Hepatocyte (in vitro differentiated cells): ENCODE measurements around the gene ASB2. TPM values are rescaled to one million over a fixed set of nuclear protein-coding genes. Genes with fewer than 3 reads are reported as not detected.

ENCODE experiments used
- DNase-seq: peaks from one replicate; pipeline ENCODE4 v3.0.0-alpha.2; 2016; ENCODE audit warnings: low spot score
- H2AFZ ChIP-seq: fragments of 200-600 bp; sonication (generic); 2 replicates; pipeline ENCODE4 v1.6.0; 2016; ENCODE audit warnings: antibody characterized with exemption, mild to moderate bottlenecking
- H3K27ac ChIP-seq: fragments of 200-600 bp; sonication (generic); 2 replicates; pipeline ENCODE4 v1.5.1; 2016; ENCODE audit warnings: mild to moderate bottlenecking
- H3K27me3 ChIP-seq: fragments of 200-600 bp; sonication (generic); 2 replicates; pipeline ENCODE4 v1.6.1; 2016
- H3K36me3 ChIP-seq: fragments of 200-600 bp; sonication (generic); replicated peaks from 2 replicates; pipeline ENCODE4 v1.5.1; 2016; ENCODE audit warnings: low read depth; ENCODE audit not compliant: insufficient read depth
- H3K4me1 ChIP-seq: fragments of 200-600 bp; sonication (generic); 2 replicates; pipeline ENCODE4 v1.5.1; 2016; ENCODE audit warnings: mild to moderate bottlenecking, moderate library complexity; ENCODE audit not compliant: insufficient read depth
- H3K4me2 ChIP-seq: fragments of 200-600 bp; sonication (generic); 2 replicates; pipeline ENCODE4 v1.6.0; 2016
- H3K4me3 ChIP-seq: fragments of 200-600 bp; sonication (generic); 2 replicates; pipeline ENCODE4 v1.5.1; 2016; ENCODE audit warnings: mild to moderate bottlenecking
- H3K79me2 ChIP-seq: fragments of 200-600 bp; sonication (generic); 2 replicates; pipeline ENCODE4 v1.6.0; 2017; ENCODE audit warnings: mild to moderate bottlenecking
- H3K9me2 ChIP-seq: fragments of 200-600 bp; sonication (generic); replicated peaks from 2 replicates; pipeline ENCODE4 v1.6.0; 2017; ENCODE audit warnings: mild to moderate bottlenecking; ENCODE audit not compliant: insufficient read depth
- H3K9me3 ChIP-seq: fragments of 200-600 bp; sonication (generic); 2 replicates; pipeline ENCODE4 v1.5.1; 2016; ENCODE audit warnings: low read depth, mild to moderate bottlenecking
- H4K20me1 ChIP-seq: fragments of 200-600 bp; sonication (generic); 2 replicates; pipeline ENCODE4 v1.6.0; 2016; ENCODE audit warnings: mild to moderate bottlenecking; ENCODE audit not compliant: insufficient read depth, poor library complexity, severe bottlenecking
- EZH2 ChIP-seq: fragments of 200-600 bp; sonication (generic); IDR thresholded peaks from 2 replicates; pipeline ENCODE4 v1.6.1; 2016; ENCODE audit warnings: antibody characterized with exemption, mild to moderate bottlenecking, borderline replicate concordance
- EZH2phosphoT487 ChIP-seq: fragments of 200-600 bp; sonication (generic); IDR thresholded peaks from one replicate; pipeline ENCODE4 v1.6.1; 2018; ENCODE audit warnings: antibody characterized with exemption, mild to moderate bottlenecking, low read depth, moderate library complexity; ENCODE audit not compliant: unreplicated experiment, severe bottlenecking
- WGBS: methylation state at CpG from one replicate; pipeline ENCODE4 v1.1.6; 2016; ENCODE audit warnings: low lambda C conversion rate; ENCODE audit errors: missing lambda C conversion rate; 5-methylcytosine and 5-hydroxymethylcytosine counted together
- polyA plus RNA-seq: library from polyadenylated mRNA; unstranded; fragments of >200 nt; fragmentation: Nextera tagmentation; extraction: Ambion mirVana; gene quantifications from 2 replicates; pipeline ENCODE4 v1.2.1, GENCODE V29; 2016
- total RNA-seq: library from RNA; depleted of rRNA; stranded (reverse); fragments of >200 nt; gene quantifications from 2 replicates; pipeline ENCODE4 v1.2.3, GENCODE V29; 2014
- TF ChIP-seq, protein P1 (sequence below): fragments of 200-600 bp; sonication (generic); IDR thresholded peaks from 2 replicates; pipeline ENCODE4 v1.5.1; 2016; ENCODE audit warnings: antibody characterized with exemption, mild to moderate bottlenecking; ENCODE audit not compliant: poor library complexity

Gene ASB2
- total and polyA plus RNA-seq, 2 experiments from 2014 or later = 0.27 to 0.53 TPM

DNA sequence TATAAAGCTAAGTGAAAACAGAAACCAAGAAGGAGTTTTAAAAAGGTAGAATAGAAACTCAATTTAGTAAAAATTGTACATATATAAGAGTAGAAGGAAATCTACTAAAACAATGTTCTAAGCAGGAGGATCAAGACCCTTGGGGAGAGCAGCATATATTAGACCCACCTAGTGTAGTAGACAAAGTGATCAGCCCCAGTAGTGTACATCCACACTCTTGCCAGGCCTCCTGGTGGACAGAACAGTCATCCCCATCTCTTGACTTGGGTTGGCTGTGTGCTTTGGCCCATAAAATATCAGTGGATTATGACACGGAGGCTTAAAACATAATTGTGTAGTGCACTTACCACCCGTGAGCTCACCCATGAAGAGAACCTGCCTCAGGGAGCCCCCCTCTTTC, 38.9 kb upstream of the ASB2 start:
- H3K4me2 ChIP-seq = no peak overlapping the region
- no peaks in the 10 kb centered on the region for H3K27me3 ChIP-seq
- H3K9me3 ChIP-seq = no peaks in the 10 kb centered on the region
- WGBS = 87% methylated on average over 2 of the region's 2 CpGs
- no peaks in the 10 kb centered on the region for H4K20me1 ChIP-seq
- no peaks in the 10 kb centered on the region for H3K9me2 ChIP-seq
- H3K27ac ChIP-seq = no peak overlapping the region
- H3K4me3 ChIP-seq = no peak overlapping the region
- H3K4me1 ChIP-seq = no peaks in the 10 kb centered on the region
- H2AFZ ChIP-seq = no peak overlapping the region
- H3K36me3 ChIP-seq = no peaks in the 10 kb centered on the region
- no peaks in the 10 kb centered on the region for H3K79me2 ChIP-seq
- DNase-seq = no peak
- no peak for TF ChIP-seq EZH2
- TF ChIP-seq EZH2phosphoT487 = no peak
- TF ChIP-seq, protein P1, sequence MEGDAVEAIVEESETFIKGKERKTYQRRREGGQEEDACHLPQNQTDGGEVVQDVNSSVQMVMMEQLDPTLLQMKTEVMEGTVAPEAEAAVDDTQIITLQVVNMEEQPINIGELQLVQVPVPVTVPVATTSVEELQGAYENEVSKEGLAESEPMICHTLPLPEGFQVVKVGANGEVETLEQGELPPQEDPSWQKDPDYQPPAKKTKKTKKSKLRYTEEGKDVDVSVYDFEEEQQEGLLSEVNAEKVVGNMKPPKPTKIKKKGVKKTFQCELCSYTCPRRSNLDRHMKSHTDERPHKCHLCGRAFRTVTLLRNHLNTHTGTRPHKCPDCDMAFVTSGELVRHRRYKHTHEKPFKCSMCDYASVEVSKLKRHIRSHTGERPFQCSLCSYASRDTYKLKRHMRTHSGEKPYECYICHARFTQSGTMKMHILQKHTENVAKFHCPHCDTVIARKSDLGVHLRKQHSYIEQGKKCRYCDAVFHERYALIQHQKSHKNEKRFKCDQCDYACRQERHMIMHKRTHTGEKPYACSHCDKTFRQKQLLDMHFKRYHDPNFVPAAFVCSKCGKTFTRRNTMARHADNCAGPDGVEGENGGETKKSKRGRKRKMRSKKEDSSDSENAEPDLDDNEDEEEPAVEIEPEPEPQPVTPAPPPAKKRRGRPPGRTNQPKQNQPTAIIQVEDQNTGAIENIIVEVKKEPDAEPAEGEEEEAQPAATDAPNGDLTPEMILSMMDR = no peak

DNA sequence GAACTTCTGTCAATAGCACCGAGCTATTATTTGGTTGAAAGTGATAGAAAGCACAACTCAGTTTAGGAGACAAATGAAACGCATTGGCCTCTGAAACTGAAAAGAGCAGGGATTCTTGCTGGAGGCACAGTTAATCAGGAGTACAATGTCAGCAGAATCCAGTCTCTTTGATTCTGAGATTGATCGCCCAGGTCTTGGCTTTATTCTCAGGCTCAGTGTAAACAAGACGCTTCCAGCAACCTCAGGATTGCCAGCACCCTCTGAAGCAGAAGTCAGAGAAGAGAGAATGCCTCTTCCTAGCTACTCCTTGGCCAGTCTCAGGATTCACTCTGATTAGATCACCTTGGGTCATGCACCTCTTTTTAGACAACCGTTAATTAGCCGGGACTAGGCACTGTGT, 38.0 kb upstream of the ASB2 start:
- Histone ChIP-seq H3K36me3 (no peaks in the 10 kb centered on the region), H3K27me3 (no peaks in the 10 kb centered on the region), H3K4me2 (no peak overlapping the region), H3K4me3 (no peak overlapping the region), H3K79me2 (no peaks in the 10 kb centered on the region), H4K20me1 (no peaks in the 10 kb centered on the region), H3K9me3 (no peaks in the 10 kb centered on the region), H3K27ac (no peak overlapping the region), H3K4me1 (no peaks in the 10 kb centered on the region), H2AFZ (no peak overlapping the region), H3K9me2 (no peaks in the 10 kb centered on the region)
- no peak for DNase-seq
- WGBS = 66% methylated on average over 6 of the region's 6 CpGs
- TF ChIP-seq EZH2phosphoT487 (no peak), EZH2 (no peak)
- TF ChIP-seq, protein P1 = no peak

DNA sequence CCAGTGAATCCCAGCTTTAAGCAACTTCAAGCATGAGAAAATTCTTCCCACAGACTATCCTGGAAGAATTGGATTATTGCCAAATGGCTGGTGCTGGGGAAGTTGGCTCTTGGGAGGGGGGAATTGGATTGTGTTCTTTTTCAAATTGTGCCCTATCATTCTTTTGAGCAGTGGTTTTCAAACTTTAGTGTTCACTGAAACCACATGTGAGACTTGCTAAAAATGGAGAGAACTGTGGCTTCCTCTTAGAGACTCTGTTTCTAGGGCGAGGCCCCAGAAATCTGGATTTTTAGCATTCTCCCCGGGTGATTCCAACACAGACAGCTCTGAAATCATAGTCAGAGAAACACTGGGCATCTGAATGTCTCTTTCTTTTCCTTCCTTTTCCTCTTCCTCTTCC, 35.4 kb upstream of the ASB2 start:
- no peak overlapping the region for H3K4me3 ChIP-seq
- no peak overlapping the region for H2AFZ ChIP-seq
- no peaks in the 10 kb centered on the region for H3K9me2 ChIP-seq
- no peaks in the 10 kb centered on the region for H3K36me3 ChIP-seq
- 55% methylated on average over 2 of the region's 2 CpGs for WGBS
- no peak overlapping the region for H3K27ac ChIP-seq
- H3K27me3 ChIP-seq = no peaks in the 10 kb centered on the region
- no peaks in the 10 kb centered on the region for H3K79me2 ChIP-seq
- no peaks in the 10 kb centered on the region for H3K9me3 ChIP-seq
- H4K20me1 ChIP-seq = no peaks in the 10 kb centered on the region
- H3K4me1 ChIP-seq = no peaks in the 10 kb centered on the region
- DNase-seq = no peak
- no peak overlapping the region for H3K4me2 ChIP-seq
- TF ChIP-seq EZH2 (no peak), EZH2phosphoT487 (no peak)
- TF ChIP-seq, protein P1 = no peak

DNA sequence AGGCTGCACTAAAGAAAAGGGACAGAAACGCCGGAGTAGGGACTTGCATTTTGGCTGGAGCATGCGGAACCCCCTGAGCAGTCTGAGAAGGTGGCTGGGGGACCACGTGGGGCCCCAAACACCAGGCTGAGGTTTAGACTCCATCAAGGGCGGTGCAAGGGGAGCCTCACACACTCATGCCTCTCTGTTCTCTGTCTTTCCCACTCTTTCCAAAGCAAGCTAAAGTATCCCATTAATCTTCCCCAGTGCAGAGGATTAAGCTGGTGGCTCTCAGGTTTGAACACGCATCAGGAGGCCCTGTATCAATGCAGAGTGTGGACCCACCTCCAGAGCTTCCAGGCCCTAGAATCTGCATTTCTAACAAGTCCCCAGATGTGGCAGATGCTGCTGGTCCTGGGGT, 34.3 kb upstream of the ASB2 start:
- no peak for TF ChIP-seq EZH2phosphoT487
- TF ChIP-seq EZH2 = no peak
- no peak overlapping the region for H3K4me3 ChIP-seq
- H3K9me2 ChIP-seq = no peaks in the 10 kb centered on the region
- DNase-seq = no peak
- no peak overlapping the region for H3K4me2 ChIP-seq
- H4K20me1 ChIP-seq = no peaks in the 10 kb centered on the region
- 79% methylated on average over 6 of the region's 6 CpGs for WGBS
- no peaks in the 10 kb centered on the region for H3K27me3 ChIP-seq
- no peak overlapping the region for H3K27ac ChIP-seq
- H3K4me1 ChIP-seq = no peaks in the 10 kb centered on the region
- no peaks in the 10 kb centered on the region for H3K36me3 ChIP-seq
- H3K9me3 ChIP-seq = no peaks in the 10 kb centered on the region
- no peak overlapping the region for H2AFZ ChIP-seq
- no peaks in the 10 kb centered on the region for H3K79me2 ChIP-seq
